ENCODE measurements around the gene AKR7A2.

AKR7A2 gene

DNA sequence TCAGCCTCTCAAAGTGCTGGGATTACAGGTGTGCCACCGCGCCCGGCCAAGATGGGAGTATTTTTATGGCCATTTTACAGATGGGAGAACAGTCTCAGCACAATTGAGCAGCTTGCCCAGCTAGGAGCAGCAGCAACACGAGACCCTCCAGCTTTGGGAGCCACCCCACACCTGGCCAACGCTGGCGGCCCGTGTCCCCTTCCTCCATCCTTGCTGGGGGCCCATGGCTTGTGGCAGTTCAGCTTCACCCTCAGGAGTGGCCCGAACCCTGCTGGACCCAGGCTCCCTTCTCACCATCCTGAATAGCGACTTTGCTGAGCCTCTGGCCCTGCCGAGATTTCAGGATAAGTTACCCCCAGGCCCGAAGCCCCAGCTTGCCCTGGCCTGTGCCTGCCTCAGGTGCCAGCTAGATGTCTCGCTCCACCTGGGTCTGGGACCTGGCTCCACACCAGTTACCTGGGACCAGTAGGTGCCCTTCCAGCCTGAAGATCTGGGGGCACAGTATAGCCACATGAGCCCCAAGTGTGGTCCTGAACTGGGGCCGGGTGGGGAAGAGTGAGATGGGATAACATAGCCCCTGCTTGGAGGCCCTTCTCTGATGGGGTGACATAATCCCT lies 19.4 kb upstream of the AKR7A2 start:
- Histone ChIP-seq H3K23ac (ENCODE audit: low read depth, low read length, poor library complexity) (no peak overlapping the region), H2AK5ac (ENCODE audit: low read depth, low read length) (no peak overlapping the region), H4K91ac (ENCODE audit: low read depth, low read length, poor library complexity) (no peak overlapping the region), H3K9me3 (replicated peaks in 1 of 2; ENCODE audit: control insufficient read depth in 2 of 2, insufficient read depth in 1 of 2, low read depth in 1 of 2, low read length in 2 of 2) (peaks cover 0 to 3% of the 10 kb centered on the region in 2 donors), H2BK12ac (ENCODE audit: low read length) (no peak overlapping the region), H2BK5ac (ENCODE audit: low read length) (no peak overlapping the region), H3K9ac (ENCODE audit: low read depth, low read length, poor library complexity) (no peak overlapping the region), H3K14ac (ENCODE audit: low read length) (no peak overlapping the region), H3K4me2 (ENCODE audit: insufficient read depth, low read length, poor library complexity, severe bottlenecking) (no peak overlapping the region), H3K4me3 (ENCODE audit: low read length in 2 of 2) (no peak overlapping the region), H3K79me1 (ENCODE audit: low read depth, low read length) (no peaks in the 10 kb centered on the region), H4K8ac (ENCODE audit: low read depth, low read length) (no peak overlapping the region), H3K27ac (replicated peaks; ENCODE audit: low read length) (no peak overlapping the region), H3K18ac (ENCODE audit: low read length) (peak overlapping the region; percentile 27), H3K4me1 (ENCODE audit: control insufficient read depth in 2 of 2, insufficient read depth in 1 of 2, low read depth in 1 of 2, low read length in 2 of 2) (no peaks in the 10 kb centered on the region), H3K4ac (ENCODE audit: low read length) (no peak overlapping the region), H2BK15ac (ENCODE audit: low read length) (no peak overlapping the region), H2BK120ac (ENCODE audit: low read depth, low read length) (no peak overlapping the region), H3K27me3 (ENCODE audit: control insufficient read depth in 3 of 3, insufficient read depth in 3 of 3, low read depth in 1 of 3, low read length in 3 of 3) (no peaks in the 10 kb centered on the region), H2AFZ (ENCODE audit: low read length) (no peak overlapping the region), H3K36me3 (replicated peaks in 1 of 2; ENCODE audit: control insufficient read depth in 2 of 2, insufficient read depth in 2 of 2, low read length in 2 of 2) (peaks cover 7 to 39% of the 10 kb centered on the region in 2 donors)
- no CpG with 5 or more reads among the region's 13 CpGs for WGBS, 2 donors (ENCODE audit: extremely low coverage in 2 of 2, insufficient read length in 2 of 2, insufficient replicate concordance in 1 of 2)
- no peak for DNase-seq (ENCODE audit: low spot score)

DNA sequence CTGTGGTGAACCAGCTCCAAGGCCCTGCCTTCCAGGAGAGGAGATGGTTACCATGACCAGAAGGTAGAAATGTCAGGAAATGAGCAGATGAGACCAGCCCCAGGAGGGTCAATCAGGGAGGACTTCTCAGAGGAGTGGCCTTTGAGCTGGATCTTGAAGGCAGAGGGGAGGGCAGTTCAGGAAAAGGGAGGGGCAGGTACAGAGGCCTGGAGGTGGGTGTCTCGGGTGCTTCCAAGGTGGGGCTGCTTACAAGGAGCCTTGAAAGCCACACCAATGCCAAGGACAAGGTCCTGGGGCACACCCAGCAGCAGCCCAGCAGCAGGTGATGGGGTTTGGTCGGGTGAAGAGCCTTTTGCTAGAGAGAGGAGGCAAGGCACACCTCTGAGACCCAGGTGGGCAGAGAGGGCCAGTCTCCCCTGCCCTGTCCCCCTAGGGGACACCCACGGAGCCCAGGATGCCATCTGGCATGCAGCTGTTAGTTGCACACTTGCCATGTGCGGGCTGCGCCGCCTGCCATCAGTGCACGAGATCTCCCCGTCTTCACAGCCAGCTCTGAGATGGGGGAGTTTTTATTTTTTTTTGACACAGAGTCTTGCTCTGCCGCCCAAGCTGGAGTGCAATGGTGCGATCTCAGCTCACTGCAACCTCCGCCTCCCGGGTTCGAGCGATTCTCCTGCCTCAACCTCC lies 18.6 kb upstream of the AKR7A2 start:
- peaks cover 12 to 47% of the 10 kb centered on the region in 2 donors for H3K36me3 ChIP-seq (replicated peaks in 1 of 2; ENCODE audit: control insufficient read depth in 2 of 2, insufficient read depth in 2 of 2, low read length in 2 of 2)
- H2BK12ac ChIP-seq (ENCODE audit: low read length): no peak overlapping the region
- no peak overlapping the region for H3K4me2 ChIP-seq (ENCODE audit: insufficient read depth, low read length, poor library complexity, severe bottlenecking)
- H3K23ac ChIP-seq (ENCODE audit: low read depth, low read length, poor library complexity): no peak overlapping the region
- H2BK120ac ChIP-seq (ENCODE audit: low read depth, low read length): no peak overlapping the region
- H3K18ac ChIP-seq (ENCODE audit: low read length): no peak overlapping the region
- H2BK15ac ChIP-seq (ENCODE audit: low read length): no peak overlapping the region
- no CpG with 5 or more reads among the region's 14 CpGs for WGBS, 2 donors (ENCODE audit: extremely low coverage in 2 of 2, insufficient read length in 2 of 2, insufficient replicate concordance in 1 of 2)
- no peak overlapping the region for H3K4me3 ChIP-seq (ENCODE audit: low read length in 2 of 2)
- no peak overlapping the region for H2AK5ac ChIP-seq (ENCODE audit: low read depth, low read length)
- H3K4me1 ChIP-seq (ENCODE audit: control insufficient read depth in 2 of 2, insufficient read depth in 1 of 2, low read depth in 1 of 2, low read length in 2 of 2): no peaks in the 10 kb centered on the region
- no peak overlapping the region for H2AFZ ChIP-seq (ENCODE audit: low read length)
- peaks cover 0 to 3% of the 10 kb centered on the region in 2 donors for H3K9me3 ChIP-seq (replicated peaks in 1 of 2; ENCODE audit: control insufficient read depth in 2 of 2, insufficient read depth in 1 of 2, low read depth in 1 of 2, low read length in 2 of 2)
- peaks cover 2% of the 10 kb centered on the region for H3K79me1 ChIP-seq (ENCODE audit: low read depth, low read length)
- no peak for DNase-seq (ENCODE audit: low spot score)
- no peak overlapping the region for H3K9ac ChIP-seq (ENCODE audit: low read depth, low read length, poor library complexity)
- H4K91ac ChIP-seq (ENCODE audit: low read depth, low read length, poor library complexity): no peak overlapping the region
- H4K8ac ChIP-seq (ENCODE audit: low read depth, low read length): no peak overlapping the region
- H2BK5ac ChIP-seq (ENCODE audit: low read length): no peak overlapping the region
- peak overlapping the region; percentile 50 for H3K14ac ChIP-seq (ENCODE audit: low read length)
- no peak overlapping the region for H3K27ac ChIP-seq (replicated peaks; ENCODE audit: low read length)
- no peak overlapping the region for H3K4ac ChIP-seq (ENCODE audit: low read length)
- no peaks in the 10 kb centered on the region for H3K27me3 ChIP-seq (ENCODE audit: control insufficient read depth in 3 of 3, insufficient read depth in 3 of 3, low read depth in 1 of 3, low read length in 3 of 3)

DNA sequence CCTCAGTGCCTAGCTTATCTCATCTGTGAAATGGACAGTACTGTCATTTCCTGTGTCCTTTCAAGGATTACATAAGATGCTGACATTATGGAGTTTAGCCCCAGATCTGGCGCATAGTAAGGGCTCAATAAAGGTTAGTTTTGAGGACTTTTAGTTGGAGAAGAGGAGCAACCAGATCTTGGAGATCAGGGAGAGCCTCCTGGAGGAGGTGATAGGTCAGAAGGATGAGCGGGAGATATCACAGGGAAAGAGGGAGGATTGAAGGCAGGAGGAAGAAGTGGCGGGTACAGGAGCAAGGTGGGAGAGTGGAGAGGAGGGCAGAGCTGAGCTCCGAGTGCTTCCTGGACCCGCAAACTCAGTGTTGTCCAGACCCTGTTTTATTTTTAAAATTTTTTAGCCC lies 17.7 kb upstream of the AKR7A2 start:
- no peak overlapping the region for H4K8ac ChIP-seq (ENCODE audit: low read depth, low read length)
- H3K4me2 ChIP-seq (ENCODE audit: insufficient read depth, low read length, poor library complexity, severe bottlenecking): no peak overlapping the region
- no peak overlapping the region for H3K9ac ChIP-seq (ENCODE audit: low read depth, low read length, poor library complexity)
- no peaks in the 10 kb centered on the region for H3K27me3 ChIP-seq (ENCODE audit: control insufficient read depth in 3 of 3, insufficient read depth in 3 of 3, low read depth in 1 of 3, low read length in 3 of 3)
- H2BK120ac ChIP-seq (ENCODE audit: low read depth, low read length): no peak overlapping the region
- peaks cover 0 to 3% of the 10 kb centered on the region in 2 donors for H3K9me3 ChIP-seq (replicated peaks in 1 of 2; ENCODE audit: control insufficient read depth in 2 of 2, insufficient read depth in 1 of 2, low read depth in 1 of 2, low read length in 2 of 2)
- H3K23ac ChIP-seq (ENCODE audit: low read depth, low read length, poor library complexity): no peak overlapping the region
- H2BK12ac ChIP-seq (ENCODE audit: low read length): no peak overlapping the region
- no peak overlapping the region for H2BK5ac ChIP-seq (ENCODE audit: low read length)
- no CpG with 5 or more reads among the region's 5 CpGs for WGBS, 2 donors (ENCODE audit: extremely low coverage in 2 of 2, insufficient read length in 2 of 2, insufficient replicate concordance in 1 of 2)
- no peak overlapping the region for H2AFZ ChIP-seq (ENCODE audit: low read length)
- no peak overlapping the region for H3K14ac ChIP-seq (ENCODE audit: low read length)
- H3K79me1 ChIP-seq (ENCODE audit: low read depth, low read length): peaks cover 4% of the 10 kb centered on the region
- H3K4me3 ChIP-seq (ENCODE audit: low read length in 2 of 2): no peak overlapping the region
- H3K27ac ChIP-seq (replicated peaks; ENCODE audit: low read length): no peak overlapping the region
- H2BK15ac ChIP-seq (ENCODE audit: low read length): no peak overlapping the region
- no peak overlapping the region for H3K4ac ChIP-seq (ENCODE audit: low read length)
- no peak overlapping the region for H3K18ac ChIP-seq (ENCODE audit: low read length)
- DNase-seq (ENCODE audit: low spot score): no peak
- H4K91ac ChIP-seq (ENCODE audit: low read depth, low read length, poor library complexity): no peak overlapping the region
- no peak overlapping the region for H2AK5ac ChIP-seq (ENCODE audit: low read depth, low read length)
- H3K4me1 ChIP-seq (ENCODE audit: control insufficient read depth in 2 of 2, insufficient read depth in 1 of 2, low read depth in 1 of 2, low read length in 2 of 2): no peaks in the 10 kb centered on the region
- H3K36me3 ChIP-seq (replicated peaks in 1 of 2; ENCODE audit: control insufficient read depth in 2 of 2, insufficient read depth in 2 of 2, low read length in 2 of 2): peaks cover 16 to 55% of the 10 kb centered on the region in 2 donors

DNA sequence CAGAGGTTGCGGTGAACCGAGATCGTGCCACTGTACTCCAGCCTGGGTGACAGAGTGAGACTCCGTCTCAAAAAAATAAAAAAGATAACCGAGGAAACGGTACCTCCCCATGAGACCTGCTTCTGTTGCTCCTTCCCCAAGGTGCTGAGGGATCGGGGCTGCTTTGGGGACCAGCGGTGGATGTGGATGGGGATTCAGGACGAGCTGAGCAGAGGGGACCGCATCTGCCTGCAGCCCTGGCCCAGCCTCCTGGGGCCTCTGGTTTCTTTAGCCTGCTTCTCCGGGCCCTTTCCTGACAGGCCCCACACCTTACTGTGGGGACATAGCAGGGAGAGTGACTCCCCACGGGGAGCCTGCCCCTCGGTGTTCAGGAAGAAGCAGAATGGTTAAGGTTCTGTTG lies 17.2 kb upstream of the AKR7A2 start:
- no peak overlapping the region for H4K8ac ChIP-seq (ENCODE audit: low read depth, low read length)
- H3K23ac ChIP-seq (ENCODE audit: low read depth, low read length, poor library complexity): no peak overlapping the region
- H3K27me3 ChIP-seq (ENCODE audit: control insufficient read depth in 3 of 3, insufficient read depth in 3 of 3, low read depth in 1 of 3, low read length in 3 of 3): no peaks in the 10 kb centered on the region
- no peak overlapping the region for H2BK120ac ChIP-seq (ENCODE audit: low read depth, low read length)
- peaks cover 4% of the 10 kb centered on the region for H3K79me1 ChIP-seq (ENCODE audit: low read depth, low read length)
- H3K9me3 ChIP-seq (replicated peaks in 1 of 2; ENCODE audit: control insufficient read depth in 2 of 2, insufficient read depth in 1 of 2, low read depth in 1 of 2, low read length in 2 of 2): peaks cover 0 to 3% of the 10 kb centered on the region in 2 donors
- H3K4me1 ChIP-seq (ENCODE audit: control insufficient read depth in 2 of 2, insufficient read depth in 1 of 2, low read depth in 1 of 2, low read length in 2 of 2): no peaks in the 10 kb centered on the region
- H3K18ac ChIP-seq (ENCODE audit: low read length): no peak overlapping the region
- no peak overlapping the region for H4K91ac ChIP-seq (ENCODE audit: low read depth, low read length, poor library complexity)
- no peak overlapping the region for H2AFZ ChIP-seq (ENCODE audit: low read length)
- H3K4me3 ChIP-seq (ENCODE audit: low read length in 2 of 2): no peak overlapping the region
- H3K4ac ChIP-seq (ENCODE audit: low read length): no peak overlapping the region
- no peak overlapping the region for H3K9ac ChIP-seq (ENCODE audit: low read depth, low read length, poor library complexity)
- DNase-seq (ENCODE audit: low spot score): no peak
- H2BK5ac ChIP-seq (ENCODE audit: low read length): no peak overlapping the region
- H3K14ac ChIP-seq (ENCODE audit: low read length): no peak overlapping the region
- no peak overlapping the region for H2BK15ac ChIP-seq (ENCODE audit: low read length)
- H3K4me2 ChIP-seq (ENCODE audit: insufficient read depth, low read length, poor library complexity, severe bottlenecking): no peak overlapping the region
- no peak overlapping the region for H2BK12ac ChIP-seq (ENCODE audit: low read length)
- H2AK5ac ChIP-seq (ENCODE audit: low read depth, low read length): no peak overlapping the region
- H3K27ac ChIP-seq (replicated peaks; ENCODE audit: low read length): no peak overlapping the region
- peaks cover 16 to 60% of the 10 kb centered on the region in 2 donors for H3K36me3 ChIP-seq (replicated peaks in 1 of 2; ENCODE audit: control insufficient read depth in 2 of 2, insufficient read depth in 2 of 2, low read length in 2 of 2)
- no CpG with 5 or more reads among the region's 13 CpGs for WGBS, 2 donors (ENCODE audit: extremely low coverage in 2 of 2, insufficient read length in 2 of 2, insufficient replicate concordance in 1 of 2)
